Muscle of leg (tissue), 16 donors: ENCODE data around the gene YLPM1. TPM values are rescaled to one million over a fixed set of nuclear protein-coding genes. Genes with fewer than 3 reads are reported as not detected.

Experiments used
- DNase-seq: peaks from one replicate; pipeline ENCODE4 v3.0.0; 2013
- H3K27ac ChIP-seq: one replicate; pipeline ENCODE4 v1.5.1; 2013; ENCODE audit warnings: mild to moderate bottlenecking, low read length, control low read depth
- H3K27me3 ChIP-seq: one replicate; pipeline ENCODE4 v1.6.1; 2013; ENCODE audit warnings: low read length; ENCODE audit not compliant: control insufficient read depth, insufficient read depth
- H3K36me3 ChIP-seq: one replicate; pipeline ENCODE4 v1.6.1; 2013; ENCODE audit warnings: low read length; ENCODE audit not compliant: control insufficient read depth, insufficient read depth
- H3K4me1 ChIP-seq: one replicate; pipeline ENCODE4 v1.6.1; 2013; ENCODE audit warnings: low read length; ENCODE audit not compliant: control insufficient read depth, insufficient read depth
- H3K4me3 ChIP-seq: one replicate; pipeline ENCODE4 v1.5.1; 2013; ENCODE audit warnings: low read length, control low read depth
- H3K9me3 ChIP-seq: replicated peaks from 2 replicates; pipeline ENCODE4 v1.6.1; 2013; ENCODE audit warnings: low read depth, low read length; ENCODE audit not compliant: control insufficient read depth
- WGBS: methylation state at CpG from one replicate; pipeline ENCODE4 v1.1.5; 2013; ENCODE audit warnings: missing lambda C conversion rate; ENCODE audit not compliant: insufficient coverage; 5-methylcytosine and 5-hydroxymethylcytosine counted together
- long read RNA-seq, 11 donors: transcript quantifications; one replicate each; lab custom pipeline, GENCODE V29; 2026
- polyA plus RNA-seq, 8 donors: library from polyadenylated mRNA; unstranded; fragments of 120-200 nt; gene quantifications; one replicate each; pipeline versions ENCODE4 v1.2.1 to v1.2.3, GENCODE V29; 2013; ENCODE audit warnings: inconsistent platforms in 1 of 8, low replicate concordance in 1 of 8; ENCODE audit not compliant: insufficient read length in 8 of 8, insufficient read depth in 1 of 8
- total RNA-seq: library from RNA; stranded (reverse); fragments of 120-200 nt; gene quantifications from one replicate; pipeline ENCODE4 v1.2.4, GENCODE V29; 2013

The YLPM1 gene, protein sequence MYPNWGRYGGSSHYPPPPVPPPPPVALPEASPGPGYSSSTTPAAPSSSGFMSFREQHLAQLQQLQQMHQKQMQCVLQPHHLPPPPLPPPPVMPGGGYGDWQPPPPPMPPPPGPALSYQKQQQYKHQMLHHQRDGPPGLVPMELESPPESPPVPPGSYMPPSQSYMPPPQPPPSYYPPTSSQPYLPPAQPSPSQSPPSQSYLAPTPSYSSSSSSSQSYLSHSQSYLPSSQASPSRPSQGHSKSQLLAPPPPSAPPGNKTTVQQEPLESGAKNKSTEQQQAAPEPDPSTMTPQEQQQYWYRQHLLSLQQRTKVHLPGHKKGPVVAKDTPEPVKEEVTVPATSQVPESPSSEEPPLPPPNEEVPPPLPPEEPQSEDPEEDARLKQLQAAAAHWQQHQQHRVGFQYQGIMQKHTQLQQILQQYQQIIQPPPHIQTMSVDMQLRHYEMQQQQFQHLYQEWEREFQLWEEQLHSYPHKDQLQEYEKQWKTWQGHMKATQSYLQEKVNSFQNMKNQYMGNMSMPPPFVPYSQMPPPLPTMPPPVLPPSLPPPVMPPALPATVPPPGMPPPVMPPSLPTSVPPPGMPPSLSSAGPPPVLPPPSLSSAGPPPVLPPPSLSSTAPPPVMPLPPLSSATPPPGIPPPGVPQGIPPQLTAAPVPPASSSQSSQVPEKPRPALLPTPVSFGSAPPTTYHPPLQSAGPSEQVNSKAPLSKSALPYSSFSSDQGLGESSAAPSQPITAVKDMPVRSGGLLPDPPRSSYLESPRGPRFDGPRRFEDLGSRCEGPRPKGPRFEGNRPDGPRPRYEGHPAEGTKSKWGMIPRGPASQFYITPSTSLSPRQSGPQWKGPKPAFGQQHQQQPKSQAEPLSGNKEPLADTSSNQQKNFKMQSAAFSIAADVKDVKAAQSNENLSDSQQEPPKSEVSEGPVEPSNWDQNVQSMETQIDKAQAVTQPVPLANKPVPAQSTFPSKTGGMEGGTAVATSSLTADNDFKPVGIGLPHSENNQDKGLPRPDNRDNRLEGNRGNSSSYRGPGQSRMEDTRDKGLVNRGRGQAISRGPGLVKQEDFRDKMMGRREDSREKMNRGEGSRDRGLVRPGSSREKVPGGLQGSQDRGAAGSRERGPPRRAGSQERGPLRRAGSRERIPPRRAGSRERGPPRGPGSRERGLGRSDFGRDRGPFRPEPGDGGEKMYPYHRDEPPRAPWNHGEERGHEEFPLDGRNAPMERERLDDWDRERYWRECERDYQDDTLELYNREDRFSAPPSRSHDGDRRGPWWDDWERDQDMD (N-terminal part only)
- total RNA-seq (33.4 TPM), polyA plus RNA-seq (10 to 100 TPM; 38.1 to 63.9 (median 48.1) TPM)
- long read RNA-seq, donor 1, partial matches to known transcripts, result 0 of 1 reads
- long read RNA-seq, donor 1, other reads (novel, unspliced or antisense), result 0 of 1 reads
- long read RNA-seq, donor 2, partial matches to known transcripts, result 0 of 1 reads
- long read RNA-seq, donor 2, other reads (novel, unspliced or antisense), result 0 of 1 reads
- long read RNA-seq, donor 3, partial matches to known transcripts, result 13 of 13 reads
- long read RNA-seq, donor 3, other reads (novel, unspliced or antisense), result 0 of 13 reads
- long read RNA-seq, donor 4, partial matches to known transcripts, result 0 of 3 reads
- long read RNA-seq, donor 4, other reads (novel, unspliced or antisense), result 0 of 3 reads
- long read RNA-seq, donor 5, transcript YLPM1-204 (2 exons, 2,085 nt), result major isoform, 11 of 33 reads
- long read RNA-seq, donor 5, partial matches to known transcripts, result 20 of 33 reads
- long read RNA-seq, donor 5, other reads (novel, unspliced or antisense), result 0 of 33 reads
- long read RNA-seq, donor 6, full-length matches to known transcripts, result 7 of 12 reads
- long read RNA-seq, donor 6, partial matches to known transcripts, result 5 of 12 reads
- long read RNA-seq, donor 6, other reads (novel, unspliced or antisense), result 0 of 12 reads
- long read RNA-seq, donor 7, partial matches to known transcripts, result 0 of 3 reads
- long read RNA-seq, donor 7, other reads (novel, unspliced or antisense), result 0 of 3 reads
- long read RNA-seq, donor 8, partial matches to known transcripts, result 5 of 7 reads
- long read RNA-seq, donor 8, other reads (novel, unspliced or antisense), result 0 of 7 reads
- long read RNA-seq, donor 9, partial matches to known transcripts, result 11 of 16 reads
- long read RNA-seq, donor 9, other reads (novel, unspliced or antisense), result 0 of 16 reads
- long read RNA-seq, donor 10, transcript YLPM1-204 (2 exons, 2,085 nt), result major isoform, 5 of 30 reads
- long read RNA-seq, donor 10, partial matches to known transcripts, result 24 of 30 reads
- long read RNA-seq, donor 10, other reads (novel, unspliced or antisense), result 0 of 30 reads
- long read RNA-seq, donor 11, partial matches to known transcripts, result 5 of 11 reads
- long read RNA-seq, donor 11, other reads (novel, unspliced or antisense), result 0 of 11 reads

DNA sequence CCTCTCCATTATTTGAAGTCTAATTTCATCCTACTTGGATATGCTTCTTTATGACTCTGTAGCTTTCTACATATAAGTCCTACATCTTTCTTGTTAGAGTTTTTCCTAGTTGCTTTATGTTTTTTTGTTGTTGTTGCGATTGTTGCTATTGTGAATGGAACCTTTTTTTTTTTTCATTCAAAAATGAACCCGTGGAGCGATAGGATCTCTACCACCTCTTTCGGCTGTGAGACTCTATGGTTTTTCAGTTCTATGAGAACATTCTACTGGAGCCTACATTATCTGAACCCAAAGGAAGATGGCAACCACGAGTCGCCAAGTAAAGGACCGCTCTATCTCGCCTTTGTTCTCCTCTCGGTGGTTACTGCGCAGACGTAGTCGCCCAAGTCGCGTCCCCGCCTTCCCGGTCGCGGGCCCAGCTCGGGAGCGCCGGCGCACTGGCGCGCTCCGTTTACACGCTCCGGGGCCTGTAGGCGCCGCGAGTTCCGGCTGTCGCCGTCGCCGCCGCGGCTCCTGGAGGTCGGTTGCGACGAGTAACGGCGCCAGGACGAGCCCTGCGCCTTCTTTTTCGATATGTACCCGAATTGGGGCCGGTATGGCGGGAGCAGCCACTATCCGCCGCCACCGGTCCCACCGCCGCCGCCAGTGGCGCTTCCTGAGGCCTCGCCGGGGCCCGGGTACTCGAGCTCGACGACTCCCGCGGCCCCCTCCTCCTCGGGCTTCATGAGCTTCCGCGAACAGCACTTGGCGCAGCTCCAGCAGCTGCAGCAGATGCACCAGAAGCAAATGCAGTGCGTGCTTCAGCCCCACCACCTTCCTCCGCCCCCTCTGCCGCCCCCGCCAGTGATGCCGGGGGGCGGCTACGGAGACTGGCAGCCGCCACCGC is at the start of gene YLPM1:
Gene YLPM1, plus strand, starts transcription at position 400 of the 886 bp plus-strand sequence. Its CDS starts 174 bp downstream, at position 574.
- Histone ChIP-seq H3K4me3 (peak within 1 kb of the TSS; percentile 100), H3K27me3 (no peaks in the 10 kb centered on the region), H3K9me3 (no peaks in the 10 kb centered on the region), H3K4me1 (peaks cover 8% of the 10 kb centered on the region), H3K36me3 (no peaks in the 10 kb centered on the region), H3K27ac (peak within 1 kb of the TSS; percentile 97)
- peak; percentile 99 for DNase-seq
- WGBS, result under 1% methylated on average over 74 of the region's 76 CpGs

DNA sequence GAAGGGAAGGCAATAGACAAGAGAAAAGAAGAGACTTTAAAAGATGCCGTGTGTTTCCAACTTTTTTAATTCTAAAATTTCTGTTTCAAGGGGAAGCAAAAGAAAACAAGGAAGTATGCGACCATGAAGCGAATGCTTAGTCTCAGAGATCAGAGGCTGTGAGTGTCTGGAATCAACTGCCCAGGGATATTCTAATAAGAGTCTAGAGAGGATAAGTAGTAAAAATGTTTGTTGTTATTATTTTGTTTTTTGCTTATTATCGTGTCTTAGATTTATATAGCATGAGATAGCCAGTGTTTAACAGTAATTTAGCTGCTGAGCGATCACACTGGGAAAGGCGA is 49.8 kb upstream of the YLPM1 start:
- peak overlapping the region; percentile 82 for H3K27ac ChIP-seq
- DNase-seq, result no peak
- peaks cover 4% of the 10 kb centered on the region for H3K4me1 ChIP-seq
- H3K4me3 ChIP-seq, result peak overlapping the region; percentile 83
- H3K36me3 ChIP-seq, result peaks cover 8% of the 10 kb centered on the region
- no peaks in the 10 kb centered on the region for H3K9me3 ChIP-seq
- WGBS, result 7% methylated on average over 3 of the region's 6 CpGs
- H3K27me3 ChIP-seq, result no peaks in the 10 kb centered on the region

DNA sequence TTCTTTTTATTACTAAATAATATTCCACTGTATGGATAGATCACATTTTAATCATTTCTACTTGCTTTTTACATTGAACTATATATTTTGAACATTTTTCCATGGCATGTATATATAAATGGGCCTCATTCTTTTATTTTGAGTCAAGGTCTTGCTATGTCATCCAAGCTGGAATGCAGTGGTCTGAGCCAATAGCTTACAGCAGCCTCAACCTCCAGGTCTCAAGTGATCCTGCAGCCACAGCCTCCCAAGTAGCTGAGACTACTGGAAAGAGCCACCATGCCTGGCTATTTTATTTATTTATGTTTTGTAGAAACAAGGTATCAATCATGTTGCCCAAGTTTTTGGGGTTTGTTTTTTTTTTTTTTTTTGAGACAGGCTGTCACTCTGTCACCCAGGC is 42.6 kb upstream of the YLPM1 start:
- Histone ChIP-seq H3K4me1 (no peaks in the 10 kb centered on the region), H3K4me3 (no peak overlapping the region), H3K27me3 (no peaks in the 10 kb centered on the region), H3K36me3 (peaks cover 37% of the 10 kb centered on the region), H3K27ac (no peak overlapping the region), H3K9me3 (no peaks in the 10 kb centered on the region)
- DNase-seq, result no peak

DNA sequence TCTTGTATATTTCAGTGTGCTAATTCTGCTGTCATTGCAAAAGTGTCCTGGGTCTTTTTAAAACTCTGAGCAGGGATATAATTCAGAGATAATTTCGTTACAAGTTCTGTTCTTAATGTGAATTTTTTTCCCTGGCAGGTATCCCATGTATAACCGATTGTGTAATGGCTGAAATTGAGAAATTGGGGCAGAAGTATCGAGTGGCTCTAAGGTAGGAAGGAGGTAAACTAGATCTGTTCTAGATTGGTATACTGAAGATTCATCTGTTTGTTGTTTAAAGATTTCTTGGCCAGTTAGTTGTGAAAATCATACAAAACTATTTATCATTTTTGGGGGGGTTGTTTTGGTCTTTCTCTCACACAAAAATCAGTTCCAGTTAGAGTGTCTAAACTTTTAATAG is 40.0 kb upstream of the YLPM1 start:
- H3K4me3 ChIP-seq, result no peak overlapping the region
- H3K27me3 ChIP-seq, result no peaks in the 10 kb centered on the region
- H3K27ac ChIP-seq, result no peak overlapping the region
- H3K4me1 ChIP-seq, result no peaks in the 10 kb centered on the region
- WGBS, result 71% methylated on average over 1 of the region's 3 CpGs
- no peak for DNase-seq
- no peaks in the 10 kb centered on the region for H3K9me3 ChIP-seq
- H3K36me3 ChIP-seq, result peaks cover 34% of the 10 kb centered on the region

DNA sequence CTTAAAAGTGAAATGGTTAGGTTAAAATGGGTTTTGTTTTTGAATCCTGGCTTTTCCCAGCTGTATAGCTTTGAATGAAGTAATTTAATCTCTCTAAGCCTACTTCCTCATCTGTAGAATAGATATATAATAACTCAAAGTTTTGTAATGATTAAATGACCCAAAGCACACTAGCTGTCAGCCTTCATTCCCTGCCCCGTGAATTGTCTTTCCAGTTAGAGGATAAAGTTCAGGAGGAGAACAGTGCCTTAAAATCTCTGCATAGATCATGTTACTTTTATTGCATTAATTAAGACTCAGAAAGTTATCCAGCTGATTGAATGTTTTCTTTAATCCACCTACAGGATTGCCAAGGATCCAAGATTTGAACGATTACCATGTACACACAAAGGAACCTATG is 30.7 kb upstream of the YLPM1 start:
- Histone ChIP-seq H3K4me3 (no peak overlapping the region), H3K27me3 (no peaks in the 10 kb centered on the region), H3K27ac (no peak overlapping the region), H3K9me3 (no peaks in the 10 kb centered on the region), H3K4me1 (no peaks in the 10 kb centered on the region), H3K36me3 (peaks cover 34% of the 10 kb centered on the region)
- no peak for DNase-seq
- no CpG with 5 or more reads among the region's 2 CpGs for WGBS

DNA sequence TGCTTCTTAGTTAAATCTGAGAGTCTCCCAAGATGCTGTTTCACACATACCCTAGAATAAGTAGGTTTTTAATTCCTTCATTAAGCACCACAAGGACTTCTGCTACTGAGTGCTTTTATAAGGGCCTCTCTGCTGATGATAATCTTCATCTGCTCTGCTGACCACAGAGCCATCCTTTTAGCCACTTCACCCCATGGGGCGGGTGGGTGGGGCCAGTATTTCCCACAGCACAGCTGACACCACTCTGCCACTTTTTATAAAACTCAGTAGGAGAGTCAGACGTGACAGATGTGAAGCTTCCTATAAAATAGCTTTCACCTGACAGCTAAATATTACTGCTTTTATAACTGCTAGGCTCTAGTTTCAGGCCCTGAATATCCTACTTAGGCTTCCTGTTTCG is 29.9 kb upstream of the YLPM1 start:
- no peak overlapping the region for H3K27ac ChIP-seq
- H3K27me3 ChIP-seq, result no peaks in the 10 kb centered on the region
- no peaks in the 10 kb centered on the region for H3K9me3 ChIP-seq
- H3K4me1 ChIP-seq, result no peaks in the 10 kb centered on the region
- WGBS, result 100% methylated on average over 1 of the region's 3 CpGs
- H3K36me3 ChIP-seq, result peaks cover 34% of the 10 kb centered on the region
- H3K4me3 ChIP-seq, result no peak overlapping the region
- DNase-seq, result no peak

DNA sequence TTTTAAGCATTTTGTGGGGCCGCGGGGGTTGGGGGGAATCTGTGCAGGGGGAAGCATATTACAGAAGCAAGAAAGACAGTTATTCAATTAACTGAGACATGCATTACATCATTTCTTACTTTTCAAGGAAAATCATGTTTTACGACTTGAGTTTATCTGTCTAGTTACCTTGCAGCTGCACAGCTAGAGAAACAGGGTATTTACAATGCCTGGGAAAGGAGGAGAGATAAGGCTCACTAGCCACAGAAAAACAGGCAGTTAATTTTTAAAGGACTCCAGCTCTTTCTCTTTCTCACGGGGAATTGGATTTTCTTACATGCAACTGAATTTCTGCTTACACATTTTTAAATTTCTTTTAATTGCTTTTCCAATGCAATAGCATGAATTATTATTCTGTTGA is 28.0 kb upstream of the YLPM1 start:
- no CpG with 5 or more reads among the region's 4 CpGs for WGBS
- Histone ChIP-seq H3K27ac (no peak overlapping the region), H3K27me3 (no peaks in the 10 kb centered on the region), H3K4me3 (no peak overlapping the region), H3K4me1 (no peaks in the 10 kb centered on the region), H3K36me3 (peaks cover 36% of the 10 kb centered on the region), H3K9me3 (no peaks in the 10 kb centered on the region)
- DNase-seq, result no peak

DNA sequence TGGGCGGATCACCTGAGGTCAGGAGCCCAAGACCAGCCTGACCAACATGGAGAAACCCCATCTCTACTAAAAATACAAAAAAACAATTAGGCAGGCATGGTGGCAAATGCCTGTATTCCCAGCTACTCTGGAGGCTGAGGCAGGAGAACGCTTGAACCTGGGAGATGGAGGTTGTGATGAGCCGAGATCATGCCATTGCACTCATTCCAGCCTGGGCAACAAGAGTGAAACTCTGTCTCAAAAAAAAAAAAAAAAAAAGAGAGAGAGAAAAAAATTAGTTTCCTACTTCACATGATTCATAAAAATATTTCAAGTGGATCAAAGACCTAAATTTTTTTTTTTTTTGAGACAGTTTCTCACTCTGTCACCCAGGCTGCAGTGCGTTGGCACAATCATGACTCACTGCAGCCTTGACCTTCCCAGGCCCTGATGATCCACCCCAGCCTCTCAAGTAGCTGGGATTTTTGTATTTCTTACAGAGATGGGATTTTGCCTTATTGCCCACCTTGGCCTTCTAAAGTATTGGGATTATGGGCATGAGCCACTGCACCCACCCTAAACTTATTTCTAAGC is 25.3 kb upstream of the YLPM1 start:
- no peak overlapping the region for H3K27ac ChIP-seq
- DNase-seq, result no peak
- no peaks in the 10 kb centered on the region for H3K9me3 ChIP-seq
- H3K4me3 ChIP-seq, result no peak overlapping the region
- peaks cover 21% of the 10 kb centered on the region for H3K36me3 ChIP-seq
- H3K27me3 ChIP-seq, result no peaks in the 10 kb centered on the region
- no peaks in the 10 kb centered on the region for H3K4me1 ChIP-seq
- no CpG with 5 or more reads among the region's 4 CpGs for WGBS
